Chondrocyte (in vitro differentiated cells): ENCODE data around the gene MSH5. TPM values are rescaled to one million over a fixed set of nuclear protein-coding genes. Genes with fewer than 3 reads are reported as not detected.

ENCODE experiments used
- DNase-seq: peaks from one replicate; pipeline ENCODE4 v3.0.0; 2021; ENCODE audit warnings: mixed read lengths, low spot score
- H3K27ac Mint-ChIP-seq: one replicate; pipeline ENCODE4 v1.8.0; 2021; ENCODE audit warnings: mild to moderate bottlenecking, moderate library complexity, mixed read lengths; ENCODE audit not compliant: unreplicated experiment
- H3K27me3 Mint-ChIP-seq: 2 replicates; pipeline ENCODE4 v1.8.0; 2021; ENCODE audit warnings: low read depth, mixed read lengths
- H3K36me3 Mint-ChIP-seq: 2 replicates; pipeline ENCODE4 v1.8.0; 2021; ENCODE audit warnings: low read depth, mixed read lengths
- H3K4me1 Mint-ChIP-seq: 2 replicates; pipeline ENCODE4 v1.8.0; 2021; ENCODE audit warnings: low read depth, mild to moderate bottlenecking, mixed read lengths
- H3K4me3 Mint-ChIP-seq: one replicate; pipeline ENCODE4 v1.8.0; 2021; ENCODE audit warnings: mild to moderate bottlenecking, moderate library complexity, mixed read lengths; ENCODE audit not compliant: unreplicated experiment
- H3K9me3 Mint-ChIP-seq: 2 replicates; pipeline ENCODE4 v1.8.0; 2021; ENCODE audit warnings: low read depth, mixed read lengths
- CTCF ChIP-seq: fragments of 200-600 bp; sonication (generic); IDR thresholded peaks from 2 replicates; pipeline ENCODE4 v1.5.0; 2021; ENCODE audit warnings: antibody characterized with exemption, mild to moderate bottlenecking, moderate library complexity
- total RNA-seq: library from RNA; stranded (reverse); gene quantifications from 3 replicates; pipeline ENCODE4 v1.2.1, GENCODE V29; 2021

Gene MSH5
- total RNA-seq, 1 donor from 2014 or later = 9.4 TPM

- Mint-ChIP-seq H3K27me3 (no peaks in the 10 kb centered on the region), H3K9me3 (no peaks in the 10 kb centered on the region), H3K4me3 (no peak overlapping the region), H3K27ac (no peak overlapping the region), H3K4me1 (peaks cover 16% of the 10 kb centered on the region), H3K36me3 (peaks cover 22% of the 10 kb centered on the region)
- no peak for DNase-seq
- no peak for TF ChIP-seq CTCF
Observed at GRCh38 chr6:31725502-31726350, 14.1 kb upstream of the MSH5 start.

- H3K27me3 Mint-ChIP-seq = no peaks in the 10 kb centered on the region
- no peak for TF ChIP-seq CTCF
- no peak for DNase-seq
- no peaks in the 10 kb centered on the region for H3K9me3 Mint-ChIP-seq
- peaks cover 26% of the 10 kb centered on the region for H3K4me1 Mint-ChIP-seq
- H3K4me3 Mint-ChIP-seq = peak overlapping the region; percentile 46
- peaks cover 28% of the 10 kb centered on the region for H3K36me3 Mint-ChIP-seq
- no peak overlapping the region for H3K27ac Mint-ChIP-seq
Observed at GRCh38 chr6:31727034-31727716, 12.6 kb upstream of the MSH5 start.

- Mint-ChIP-seq H3K4me3 (peak overlapping the region; percentile 98), H3K9me3 (no peaks in the 10 kb centered on the region), H3K4me1 (peaks cover 28% of the 10 kb centered on the region), H3K36me3 (peaks cover 29% of the 10 kb centered on the region), H3K27ac (no peak overlapping the region), H3K27me3 (no peaks in the 10 kb centered on the region)
- no peak for DNase-seq
- TF ChIP-seq CTCF = no peak
Observed at GRCh38 chr6:31727717-31728671, 11.8 kb upstream of the MSH5 start.

- H3K4me1 Mint-ChIP-seq = peaks cover 38% of the 10 kb centered on the region
- H3K27ac Mint-ChIP-seq = peak within 1 kb of the TSS; percentile 98
- H3K9me3 Mint-ChIP-seq = no peaks in the 10 kb centered on the region
- no peak for TF ChIP-seq CTCF
- DNase-seq = no peak
- H3K36me3 Mint-ChIP-seq = peaks cover 37% of the 10 kb centered on the region
- H3K4me3 Mint-ChIP-seq = peak within 1 kb of the TSS; percentile 98
- no peaks in the 10 kb centered on the region for H3K27me3 Mint-ChIP-seq
Observed at GRCh38 chr6:31728767-31729514, 10.9 kb upstream of the MSH5 start, which contains the start of gene DDAH2. Gene DDAH2 (minus strand): TSS chr6:31729299. CDS start chr6:31729161, 138 bp downstream.
